GM12864 (cell line): Measurements from ENCODE around the gene NTF3.

Experiments used
- DNase-seq: peaks from one replicate; pipeline ENCODE4 v3.0.0-alpha.2; 2011; ENCODE audit warnings: low read depth
- H3K4me3 ChIP-seq: 2 replicates; pipeline ENCODE4 v1.5.1; 2011; ENCODE audit warnings: mild to moderate bottlenecking, low read depth, low read length, control low read depth
- CTCF ChIP-seq: IDR thresholded peaks from 2 replicates; pipeline ENCODE4 v1.5.1; 2011; ENCODE audit warnings: low read depth, mild to moderate bottlenecking, moderate library complexity, low read length, control low read depth, inconsistent platforms; ENCODE audit errors: missing control alignments

Gene NTF3

GRCh38 chr12:5521456-5522325 is 89.8 kb downstream of the NTF3 start:
- no peak for DNase-seq
- no peak for TF ChIP-seq CTCF
- H3K4me3 ChIP-seq = no peak overlapping the region

GRCh38 chr12:5522432-5523335 is 90.8 kb downstream of the NTF3 start:
- no peak for TF ChIP-seq CTCF
- H3K4me3 ChIP-seq = no peak overlapping the region
- no peak for DNase-seq

- H3K4me3 ChIP-seq = no peak overlapping the region
- no peak for DNase-seq
- TF ChIP-seq CTCF = no peak
These were observed 91.6 kb downstream of the NTF3 start for GRCh38 chr12:5523396-5524115.

GRCh38 chr12:5524116-5524768 is 92.3 kb downstream of the NTF3 start:
- H3K4me3 ChIP-seq = no peak overlapping the region
- TF ChIP-seq CTCF = no peak
- DNase-seq = no peak

GRCh38 chr12:5524769-5525436 is 93.0 kb downstream of the NTF3 start:
- no peak overlapping the region for H3K4me3 ChIP-seq
- no peak for TF ChIP-seq CTCF
- DNase-seq = no peak
